ENCODE measurements around the gene SETMAR.

GRCh38 chr3:4290272-4290893 is 12.8 kb upstream of the SETMAR start:
- TF ChIP-seq POLR2A (IDR thresholded peaks at IDR 0.05; ENCODE audit: low read depth, low read length) (no peak), CTCF (conservative IDR thresholded peaks at IDR 0.05; ENCODE audit: low read depth, low read length) (peak; percentile 86)

Measured in IMR-90 (cell line).